Spleen (tissue), 7 donors: ENCODE measurements around the gene ST7.

Experiments used
- CTCF ChIP-seq, 11 experiments: fragments of 200-600 bp in 7 of 11; fragments of 450-650 bp in 4 of 11; sonication (generic) in 4 of 11; IDR thresholded peaks in 8 of 11; conservative IDR thresholded peaks in 3 of 11; 1 replicate in 7 of 11; 2 replicates in 4 of 11; pipeline versions ENCODE4 v1.4.0 to v1.8.0; 2016 to 2021; ENCODE audit warnings: antibody characterized with exemption in 11 of 11, inconsistent platforms in 4 of 11, mild to moderate bottlenecking in 1 of 11
- POLR2A ChIP-seq, 3 donors: fragments of 450-650 bp; IDR thresholded peaks; one replicate each; pipeline ENCODE4 v1.5.1; 2017; ENCODE audit warnings: antibody characterized with exemption in 3 of 3, mild to moderate bottlenecking in 1 of 3
- POLR2AphosphoS5 ChIP-seq, 3 donors: sonication (generic); formaldehyde crosslinking; IDR thresholded peaks; one replicate each; pipeline ENCODE4 v1.5.1; 2017; ENCODE audit warnings: antibody characterized with exemption in 3 of 3
- donor health status: DM: no; HTN: no; CAD: no; lungs with moderate emphysema.
- donor health status: DM: no; HTN: no; CAD: no.
- donor health status: DM: no; HTN: no; CAD: no.

- TF ChIP-seq CTCF (IDR thresholded peaks at IDR 0.05 in 8 of 11, conservative IDR thresholded peaks at IDR 0.05 in 3 of 11), result no peak
- no peak for TF ChIP-seq POLR2A (IDR thresholded peaks at IDR 0.05)
- no peak for TF ChIP-seq POLR2AphosphoS5 (IDR thresholded peaks at IDR 0.05)
Measured at GRCh38 chr7:117271566-117271965, 318.3 kb downstream of the ST7 start.
